Measurements from ENCODE around the gene TTC9C.

Gene TTC9C

GRCh38 chr11:62728171-62728988 is at the start of gene TTC9C:
Gene TTC9C, plus strand, starts transcription at chr11:62728486. Its CDS starts 363 bp downstream, at chr11:62728849.
- peak; percentile 41 for DNase-seq (ENCODE audit: low read depth, low spot score)
- ChIA-PET CTCF (interaction anchor here (1.7 to 4.0 kb wide), 2 partner anchors 59 to 337 kb away, joined by 6 to 17 read pairs; partner anchors contain the start of gene TMEM179B), POLR2A (interaction anchor here (0.9 to 2.3 kb wide), 9 partner anchors 11 to 127 kb away, joined by 3 to 24 read pairs (median 7); partner anchors contain the start of genes C11orf98, CSKMT, GNG3 and TMEM179B)
- no peak for TF ChIP-seq CTCF (IDR thresholded peaks at IDR 0.05; ENCODE audit: insufficient read depth, low read length, missing control alignments)
- peak within 1 kb of the TSS; percentile 96 for H3K4me3 ChIP-seq (ENCODE audit: low read depth, low read length)

- no peak for DNase-seq (ENCODE audit: low read depth, low spot score)
- ChIA-PET POLR2A (interaction anchor here (0.7 to 3.8 kb wide), 5 partner anchors 7 to 88 kb away, joined by 3 to 42 read pairs (median 4); partner anchors contain the start of genes C11orf98, CSKMT, LBHD1 and LRRN4CL), CTCF (interaction anchor here (1.2 to 7.4 kb wide), 5 partner anchors 11 to 37 kb away, joined by 3 to 128 read pairs (median 4); partner anchors contain the start of gene LRRN4CL)
- peak within 1 kb of the TSS; percentile 95 for H3K4me3 ChIP-seq (ENCODE audit: low read depth, low read length)
- TF ChIP-seq CTCF (IDR thresholded peaks at IDR 0.05; ENCODE audit: insufficient read depth, low read length, missing control alignments) = no peak
Observed at GRCh38 chr11:62678770-62679696, 49.3 kb upstream of the TTC9C start, which contains the start of gene UBXN1. Gene UBXN1, minus strand, starts transcription at chr11:62679073. Its CDS starts 150 bp downstream, at chr11:62678923.

GRCh38 chr11:62680825-62681240 is 47.5 kb upstream of the TTC9C start:
- peak; percentile 70 for TF ChIP-seq CTCF (IDR thresholded peaks at IDR 0.05; ENCODE audit: insufficient read depth, low read length, missing control alignments)
- no peak overlapping the region for H3K4me3 ChIP-seq (ENCODE audit: low read depth, low read length)
- no peak for DNase-seq (ENCODE audit: low read depth, low spot score)
- ChIA-PET POLR2A (interaction anchor here (0.6 to 3.8 kb wide), 7 partner anchors 9 to 568 kb away, joined by 3 to 42 read pairs (median 6); partner anchors contain the start of genes BSCL2, C11orf98, CSKMT and GNG3), CTCF (interaction anchor here (0.6 to 7.4 kb wide), 29 partner anchors 10 to 298 kb away, joined by 3 to 128 read pairs (median 4); partner anchors contain the start of genes BSCL2, C11orf98, CSKMT and GNG3)

- H3K4me3 ChIP-seq (ENCODE audit: low read depth, low read length) = no peak overlapping the region
- TF ChIP-seq CTCF (IDR thresholded peaks at IDR 0.05; ENCODE audit: insufficient read depth, low read length, missing control alignments) = no peak
- ChIA-PET POLR2A (no interaction called here), CTCF (interaction anchor here (0.7 to 7.4 kb wide), 2 partner anchors 10 to 112 kb away, joined by 3 to 128 read pairs; partner anchors contain the start of gene LRRN4CL)
- DNase-seq (ENCODE audit: low read depth, low spot score) = no peak
Observed at GRCh38 chr11:62682518-62682917, 45.8 kb upstream of the TTC9C start.

- ChIA-PET POLR2A (interaction anchor here (1.1 to 3.6 kb wide), 2 partner anchors 23 kb away, joined by 3 to 43 read pairs; partner anchors contain the start of genes C11orf98 and CSKMT), CTCF (interaction anchor here (1.1 to 10.7 kb wide), 7 partner anchors 6 to 294 kb away, joined by 3 to 152 read pairs (median 6); partner anchors contain the start of genes BSCL2, GNG3, LBHD1 and UBXN1)
- DNase-seq (ENCODE audit: low read depth, low spot score) = no peak
- no peak for TF ChIP-seq CTCF (IDR thresholded peaks at IDR 0.05; ENCODE audit: insufficient read depth, low read length, missing control alignments)
- H3K4me3 ChIP-seq (ENCODE audit: low read depth, low read length) = peak overlapping the region; percentile 9; the same call in 1 of the 2 replicates
Observed at GRCh38 chr11:62687508-62688396, 40.5 kb upstream of the TTC9C start.

All from AG04449 (cell line).